GM21381 (cell line): Measurements from ENCODE around the gene ASGR2.
"Not testable (repeated sequence)": the region's sequence is repeated elsewhere in the genome, so short reads cannot be mapped to it uniquely, and the experiment has no call there.

Experiments used
- ATAC-seq: cut with Tn5 transposase; IDR thresholded peaks from one replicate; pipeline ENCODE4 v1.9.1; 2021; ENCODE audit warnings: mild to moderate bottlenecking, moderate library complexity; ENCODE audit not compliant: unreplicated experiment

ASGR2 gene

DNA sequence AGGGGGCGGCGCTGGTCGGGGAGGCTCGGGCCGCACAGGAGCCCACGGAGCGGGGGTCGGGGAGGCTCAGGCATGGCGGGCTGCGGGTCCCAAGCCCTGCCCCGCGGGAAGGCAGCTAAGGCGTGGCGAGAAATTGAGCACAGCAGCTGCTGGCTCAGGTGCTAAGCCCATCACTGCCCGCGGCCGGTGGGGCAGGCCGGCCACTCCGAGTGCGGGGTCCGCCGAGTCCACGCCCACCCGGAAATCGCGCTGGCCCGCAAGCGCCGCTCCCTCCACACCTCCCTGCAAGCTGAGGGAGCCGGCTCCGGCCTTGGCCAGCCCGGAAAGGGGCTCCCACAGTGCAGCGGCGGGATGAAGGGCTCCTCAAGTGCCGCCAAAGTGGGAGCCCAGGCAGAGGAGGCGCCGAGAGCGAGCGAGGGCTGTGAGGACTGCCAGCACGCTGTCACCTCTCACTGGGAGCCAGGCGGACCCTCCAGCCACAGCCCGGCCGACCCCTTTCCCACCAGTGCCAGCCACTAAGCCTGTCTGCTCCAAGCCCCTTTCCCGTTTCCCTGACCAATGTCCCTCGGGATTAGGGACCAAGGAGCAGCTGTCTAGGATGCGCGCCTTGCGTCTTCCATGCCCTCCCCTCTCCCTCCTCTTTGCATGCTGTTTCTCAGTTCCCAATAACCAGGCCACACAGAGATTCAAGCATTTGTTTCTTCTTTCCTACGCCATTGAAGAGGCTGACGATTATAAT, 13.8 kb downstream of the ASGR2 start:
- ATAC-seq = not testable (repeated sequence)

DNA sequence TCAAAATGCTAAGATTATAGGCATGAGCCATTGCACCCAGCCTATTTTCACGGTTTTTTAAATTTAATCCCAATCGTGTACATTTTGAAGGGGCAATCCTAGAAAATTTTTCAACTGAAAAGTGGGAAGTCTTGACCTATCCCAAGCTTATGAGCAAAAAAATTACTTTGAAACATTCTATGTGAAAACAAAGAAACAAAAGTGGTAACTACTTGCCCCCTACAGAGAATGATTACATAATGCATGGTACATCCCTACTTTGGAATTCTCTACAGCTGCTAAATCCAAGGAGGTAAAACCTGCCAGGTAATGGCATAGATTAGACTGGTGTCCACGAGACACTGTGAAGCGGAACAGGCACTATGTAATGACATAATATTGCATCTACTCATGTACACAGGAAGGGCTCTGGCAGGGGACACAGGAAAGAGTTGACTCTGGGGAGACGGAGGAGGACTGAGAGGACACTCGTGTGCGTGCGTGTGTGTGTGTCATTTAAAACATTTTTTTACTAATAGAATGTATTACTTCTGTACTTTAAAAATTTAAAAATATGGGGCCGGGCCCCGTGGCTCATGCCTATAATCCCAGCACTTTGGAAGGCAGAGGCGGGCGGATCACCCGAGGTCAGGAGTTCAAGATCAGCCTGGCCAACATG, 15.7 kb downstream of the ASGR2 start:
- no peak for ATAC-seq

DNA sequence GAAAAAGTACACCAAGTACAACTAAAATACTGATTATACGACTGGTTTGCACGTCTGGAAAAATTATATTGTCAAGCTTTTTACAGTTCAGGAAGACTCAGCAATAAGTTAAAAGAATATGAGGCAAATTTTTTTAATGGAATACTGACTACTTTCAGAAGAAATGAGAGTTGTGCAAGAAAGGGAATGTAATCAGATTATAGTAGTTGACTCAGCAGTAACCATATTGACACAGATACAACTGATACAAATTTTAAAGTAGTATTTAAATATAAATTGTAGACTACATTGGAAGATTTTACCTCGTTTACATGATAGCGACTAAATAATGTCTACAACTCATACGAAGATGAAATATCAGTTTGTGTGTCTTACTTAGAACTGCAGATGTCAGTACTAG, 16.7 kb downstream of the ASGR2 start:
- ATAC-seq = no peak

DNA sequence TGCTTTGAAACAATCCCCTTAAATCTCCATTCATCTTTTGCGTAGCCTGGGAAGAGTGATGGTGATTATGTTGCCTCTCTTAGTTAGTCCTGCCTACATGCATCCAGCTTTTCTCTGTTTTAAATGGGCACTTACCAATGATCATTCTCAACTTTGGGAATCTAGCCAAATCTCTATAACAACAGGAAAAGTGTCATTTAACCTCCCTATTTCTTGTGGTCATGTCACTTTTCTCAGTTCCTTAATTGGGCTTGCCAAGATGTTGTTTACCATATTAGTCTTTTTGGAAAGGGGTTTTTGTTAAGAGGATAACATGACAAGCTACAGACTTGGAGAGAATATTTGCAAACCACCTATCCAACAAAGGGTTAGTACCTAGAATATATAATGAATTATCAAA, 19.0 kb downstream of the ASGR2 start:
- ATAC-seq = no peak

DNA sequence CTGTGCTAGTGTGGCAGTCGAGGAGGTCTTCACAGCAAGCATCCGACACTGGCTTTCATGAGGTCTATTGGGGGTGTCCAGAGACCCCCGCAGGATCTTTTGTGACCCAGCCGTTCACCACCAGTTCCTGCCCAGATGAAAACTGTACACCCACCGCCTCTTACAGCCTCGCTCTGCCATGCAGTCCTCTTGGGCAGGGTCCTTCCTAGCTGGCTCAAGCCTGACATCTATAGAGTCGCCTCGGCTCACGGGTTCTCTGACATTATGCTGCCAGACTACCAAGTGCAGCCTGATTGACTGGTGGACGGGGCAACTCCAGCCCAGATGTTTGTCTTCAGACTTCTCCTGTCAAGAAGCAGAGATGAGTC, 20.0 kb downstream of the ASGR2 start:
- no peak for ATAC-seq

DNA sequence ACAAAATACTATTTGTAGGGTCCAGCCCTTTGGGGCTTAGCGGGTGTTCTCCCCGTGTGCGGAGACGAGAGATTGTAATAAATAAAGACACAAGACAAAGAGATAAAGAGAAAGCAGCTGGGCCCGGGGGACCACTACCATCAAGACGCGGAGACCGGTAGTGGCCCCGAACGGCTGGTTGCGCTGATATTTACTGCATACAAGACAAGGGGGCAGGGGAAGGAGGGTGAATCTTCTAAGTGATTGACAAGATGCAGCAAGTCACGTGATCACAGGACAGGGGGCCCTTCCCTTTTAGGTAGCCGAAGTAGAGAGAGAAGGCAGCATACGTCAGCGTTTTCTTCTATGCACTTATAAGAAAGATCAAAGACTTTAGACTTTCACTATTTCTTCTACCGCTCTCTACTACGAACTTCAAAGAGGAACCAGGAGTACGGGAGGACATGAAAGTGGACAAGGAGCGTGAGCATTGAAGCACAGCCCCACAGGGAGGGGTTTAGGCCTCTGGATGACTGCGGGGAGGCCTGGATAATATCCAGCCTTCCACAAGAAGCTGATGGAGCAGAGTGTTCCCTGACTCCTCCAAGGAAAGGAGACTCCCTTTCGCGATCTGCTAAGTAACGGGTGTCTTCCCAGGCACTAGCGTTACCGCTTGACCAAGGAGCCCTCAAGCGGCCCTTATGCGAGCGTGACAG, 23.2 kb downstream of the ASGR2 start:
- ATAC-seq = not testable (repeated sequence)

DNA sequence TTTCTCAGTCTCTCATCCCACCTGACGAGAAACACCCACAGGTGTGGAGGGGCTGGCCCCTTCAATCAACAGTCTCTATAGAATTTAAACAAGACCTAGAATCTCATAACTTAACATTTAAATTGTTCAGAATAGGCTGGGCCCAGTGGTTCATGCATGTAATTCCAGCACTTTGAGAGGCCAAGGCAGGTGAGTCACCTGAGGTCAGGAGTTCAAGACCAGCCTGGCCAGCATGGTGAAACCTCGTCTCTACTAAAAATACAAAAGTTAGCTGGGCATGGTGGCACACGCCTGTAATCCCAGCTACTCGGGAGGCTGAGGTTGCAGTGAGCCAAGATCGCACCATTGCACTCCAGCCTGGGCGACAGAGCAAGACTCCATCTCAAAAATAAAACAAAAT, 25.1 kb downstream of the ASGR2 start:
- not testable (repeated sequence) for ATAC-seq

DNA sequence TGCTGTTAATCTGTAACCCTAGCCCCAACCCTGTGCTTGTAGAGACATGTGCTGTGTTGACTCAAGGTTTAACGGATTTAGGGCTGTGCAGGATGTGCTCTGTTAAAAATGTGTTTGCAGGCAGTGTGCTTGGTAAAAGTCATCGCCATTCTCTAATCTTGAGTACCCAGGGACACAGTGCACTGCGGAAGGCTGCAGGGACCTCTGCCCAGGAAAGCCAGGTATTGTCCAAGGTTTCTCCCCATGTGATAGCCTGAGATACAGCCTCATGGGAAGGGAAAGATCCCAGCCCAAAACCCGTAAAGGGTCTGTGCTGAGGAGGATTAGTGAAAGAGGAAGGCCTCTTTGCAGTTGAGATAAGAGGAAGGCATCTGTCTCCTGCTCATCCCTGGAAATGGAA, 26.2 kb downstream of the ASGR2 start:
- not testable (repeated sequence) for ATAC-seq

DNA sequence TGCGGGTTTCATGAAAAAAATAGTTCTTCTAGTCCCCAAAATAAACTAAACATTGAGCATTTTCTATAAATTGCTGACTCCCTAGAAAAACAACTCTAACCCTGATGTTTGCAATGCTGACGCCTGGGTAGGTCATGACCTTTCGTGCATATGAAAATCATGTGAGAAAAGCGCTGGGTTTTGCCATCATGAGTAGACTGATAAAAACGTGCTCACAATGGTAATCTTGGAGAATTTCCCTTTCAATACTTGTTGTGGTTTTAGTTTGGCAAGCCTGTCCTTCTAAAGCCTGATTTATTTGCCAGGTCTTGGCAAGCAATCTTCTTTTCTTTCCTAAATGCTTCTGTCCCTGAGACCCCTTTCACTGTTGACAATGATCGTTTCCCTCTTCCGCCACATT, 30.5 kb downstream of the ASGR2 start:
- ATAC-seq = no peak

DNA sequence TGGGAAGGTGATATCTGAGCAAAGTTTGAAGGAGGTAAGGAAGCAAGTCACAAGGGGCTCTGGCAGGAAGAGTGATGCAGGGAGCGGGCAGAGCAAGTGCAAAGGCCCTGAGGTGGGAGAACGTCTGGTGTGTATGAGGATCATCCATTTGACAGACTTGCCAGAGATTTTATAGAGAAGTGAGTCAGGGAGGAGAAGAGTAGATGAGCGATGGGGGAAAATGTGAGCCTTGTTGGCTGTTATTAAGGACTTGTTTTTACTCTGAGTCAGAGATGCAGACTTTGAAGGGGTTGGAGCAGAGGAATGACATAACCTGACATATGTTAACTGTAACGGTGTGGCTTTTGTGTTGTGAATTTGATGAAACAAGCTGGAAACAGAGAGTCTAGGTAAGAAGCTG, 31.0 kb downstream of the ASGR2 start:
- no peak for ATAC-seq

DNA sequence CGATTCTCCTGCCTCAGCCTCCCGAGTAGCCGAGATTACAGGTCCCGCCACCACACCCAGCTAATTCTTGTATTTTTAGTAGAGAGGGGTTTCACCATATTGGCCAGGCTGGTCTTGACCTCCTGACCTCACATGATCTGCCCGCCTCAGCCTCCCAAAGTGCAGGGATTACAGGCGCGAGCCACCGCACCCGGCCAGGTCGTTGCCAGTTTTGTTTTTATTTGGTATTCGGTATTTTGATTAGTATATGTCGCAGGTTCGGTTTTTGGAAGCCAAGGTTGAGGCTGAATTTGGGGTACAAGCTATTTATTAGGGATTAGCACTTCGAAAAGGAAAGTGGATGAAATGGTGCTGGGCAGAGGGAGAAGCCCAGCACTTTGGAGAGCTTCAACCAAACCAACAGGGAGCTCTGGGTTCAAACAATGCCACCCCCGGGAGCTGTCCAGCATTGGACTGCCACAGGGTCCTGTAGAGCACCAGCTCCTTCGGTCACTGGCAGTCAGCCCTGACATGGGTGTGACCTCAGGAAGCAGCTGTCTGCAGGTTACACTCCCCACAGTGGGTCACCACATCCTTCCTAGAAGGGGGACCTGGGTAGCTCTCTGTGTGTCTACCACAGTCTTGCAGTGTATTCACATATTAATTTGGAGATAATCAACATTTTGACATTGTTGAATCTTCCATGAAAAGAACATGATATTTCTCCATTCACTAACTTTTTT, 33.1 kb downstream of the ASGR2 start:
- no peak for ATAC-seq

DNA sequence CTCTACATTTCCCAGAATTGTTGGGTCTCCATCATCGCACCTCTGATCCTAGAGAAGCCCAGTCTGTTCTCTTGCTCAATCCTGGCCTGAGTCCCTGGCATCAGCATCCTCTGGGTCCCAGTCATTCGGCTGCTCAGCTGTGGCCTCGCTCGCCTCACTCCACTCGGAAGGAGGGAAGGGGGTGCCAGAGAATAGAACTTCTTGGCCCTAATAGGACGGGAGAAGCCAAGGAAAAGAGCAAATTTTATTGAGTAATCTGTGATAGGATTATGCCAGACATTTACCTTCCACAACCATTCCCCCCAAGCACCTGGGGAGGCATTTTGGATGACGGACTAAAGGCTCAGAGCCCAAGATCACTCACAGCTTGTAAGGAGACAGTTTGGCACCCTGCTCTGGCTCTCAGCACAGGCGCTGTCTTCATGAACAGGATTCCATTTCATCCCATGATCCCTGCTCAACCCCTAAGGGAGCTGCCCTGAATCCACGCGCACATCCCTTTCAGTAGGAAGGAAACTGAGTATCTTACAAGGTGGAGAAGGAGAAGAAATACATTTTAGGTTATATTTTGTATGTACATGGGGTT, 34.1 kb downstream of the ASGR2 start:
- no peak for ATAC-seq

DNA sequence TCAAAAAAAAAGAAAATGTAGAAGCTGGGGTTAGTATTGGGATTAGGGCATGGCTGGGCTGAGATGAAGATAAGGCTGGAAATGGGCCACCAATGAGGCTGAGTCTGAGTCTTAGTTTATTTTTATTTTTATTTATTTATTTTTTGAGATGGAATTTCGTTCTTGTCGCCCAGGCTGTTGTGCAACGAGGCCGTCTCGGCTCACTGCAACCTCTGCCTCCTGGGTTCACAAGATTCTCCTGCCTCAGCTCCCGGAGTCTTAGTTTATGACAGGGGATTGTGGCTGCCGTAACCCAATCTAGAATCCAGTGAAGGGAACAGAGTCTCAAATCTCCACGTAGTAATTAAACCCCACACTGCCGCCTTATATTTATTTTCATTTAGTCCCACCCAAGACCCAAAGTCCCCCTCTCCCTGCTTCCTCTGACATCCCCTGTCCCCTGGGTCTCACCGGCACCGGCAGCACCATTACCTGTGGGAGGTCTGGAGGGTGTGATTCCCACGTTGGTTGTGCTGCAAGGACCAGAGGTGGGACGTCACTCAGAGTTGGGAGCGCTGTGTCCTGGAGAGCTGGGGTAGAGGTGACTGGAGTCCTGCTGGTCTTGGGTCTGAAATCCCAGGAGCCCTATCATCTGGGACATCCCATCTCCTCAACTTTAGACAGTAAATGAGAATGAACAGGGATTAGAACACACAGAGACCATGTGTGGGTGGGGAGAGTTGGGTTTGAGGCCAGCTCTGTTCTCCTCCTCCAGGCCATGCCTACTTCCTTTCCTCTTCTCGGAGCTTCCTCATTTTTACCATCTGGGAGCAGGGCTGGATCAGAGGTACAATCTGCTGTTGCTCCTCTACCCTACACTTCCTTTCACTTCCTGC, 34.8 kb downstream of the ASGR2 start, which contains the start of gene CLEC10A:
CLEC10A (minus strand) TSS at position 671 of the 875 bp plus-strand sequence. CDS start 1,439 bp downstream, outside the sequence.
- ATAC-seq = no peak

DNA sequence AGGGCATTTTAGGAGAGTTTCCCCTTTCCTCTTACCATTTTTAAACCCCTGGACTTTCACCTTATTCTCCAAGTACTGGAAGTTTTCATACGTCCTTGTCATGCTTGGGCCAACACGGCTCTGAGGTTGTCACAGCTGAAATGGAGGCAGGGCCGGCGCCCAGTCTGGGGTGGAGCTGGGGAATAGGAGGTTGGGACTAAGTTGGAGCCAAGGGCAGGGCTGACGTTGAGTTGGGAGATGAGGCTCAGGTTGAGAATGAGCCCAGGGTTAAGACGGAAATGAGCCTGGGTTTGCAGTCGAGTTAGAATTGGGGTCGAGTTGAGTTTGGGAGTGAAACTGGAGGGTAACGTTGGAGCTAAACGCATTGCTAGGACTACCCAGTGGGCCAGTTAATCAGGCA, 35.9 kb downstream of the ASGR2 start:
- no peak for ATAC-seq

DNA sequence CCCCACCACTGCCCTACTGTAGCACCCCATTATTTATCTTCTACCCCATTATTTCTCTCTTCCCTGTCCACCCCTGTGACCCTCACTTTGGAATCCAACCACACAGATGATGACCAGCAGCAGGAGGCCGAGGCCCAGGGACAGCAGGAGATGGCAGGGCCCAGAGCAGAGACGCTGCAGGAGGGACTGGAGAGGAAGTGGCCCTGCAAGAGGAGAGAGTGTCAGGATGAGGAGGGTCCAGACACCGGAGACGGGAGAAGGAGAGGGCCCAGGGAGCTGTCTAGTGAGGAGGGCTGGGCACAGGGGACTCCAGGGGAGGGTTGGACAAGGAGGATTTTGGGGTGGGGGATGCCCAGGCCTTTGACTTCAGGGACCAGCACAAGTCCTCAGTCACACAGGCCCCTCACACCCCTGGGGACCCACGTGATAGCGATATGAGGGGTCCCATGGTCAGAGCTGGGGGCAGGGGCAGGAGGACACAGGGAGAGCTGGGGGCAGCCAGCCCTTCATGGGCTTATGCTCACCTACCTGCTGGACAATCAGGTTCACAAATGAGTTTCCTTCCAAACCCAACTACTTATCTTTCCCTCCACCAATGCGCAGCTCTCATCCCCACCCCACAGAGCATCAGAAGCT, 36.6 kb downstream of the ASGR2 start:
- ATAC-seq = no peak

DNA sequence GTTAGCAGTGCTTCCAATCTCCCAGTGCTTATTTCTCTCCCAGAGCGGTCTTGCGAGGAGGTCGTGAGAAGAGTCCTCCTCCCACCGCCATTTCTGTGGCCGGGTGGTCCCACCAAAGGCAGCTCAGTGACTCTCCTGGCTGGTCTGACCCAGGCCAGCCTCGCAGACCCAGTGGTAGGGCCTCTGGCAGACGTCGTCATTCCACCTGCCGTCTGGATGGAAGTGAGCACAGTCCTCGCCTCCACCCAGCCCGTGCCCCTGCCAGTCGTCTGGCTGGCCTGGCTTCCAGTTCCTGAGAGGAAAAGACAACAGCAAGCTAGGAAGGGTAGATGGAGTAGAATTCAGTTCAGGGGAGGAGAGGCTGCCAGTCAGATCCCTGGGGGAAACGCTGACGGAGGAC, 39.7 kb downstream of the ASGR2 start:
- no peak for ATAC-seq

DNA sequence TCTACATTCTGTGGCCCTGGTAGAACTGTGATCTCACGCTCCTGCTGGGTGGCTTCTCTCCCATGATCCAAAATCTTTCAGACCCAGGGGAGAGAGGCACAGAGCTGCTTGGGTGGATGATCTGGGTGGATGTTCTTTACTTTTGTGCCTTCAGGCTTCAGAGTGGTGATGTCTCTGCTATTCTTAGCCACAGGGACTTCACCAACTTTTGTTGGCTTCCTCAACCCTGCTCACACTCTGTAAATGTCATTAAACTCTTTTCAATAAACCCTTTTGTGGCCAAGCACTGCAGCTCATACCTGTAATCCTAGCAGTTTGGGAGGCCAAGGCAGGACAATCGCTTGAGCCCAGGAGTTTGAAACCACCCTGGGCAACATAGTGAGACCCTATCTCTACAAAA, 42.2 kb downstream of the ASGR2 start:
- ATAC-seq = no peak

DNA sequence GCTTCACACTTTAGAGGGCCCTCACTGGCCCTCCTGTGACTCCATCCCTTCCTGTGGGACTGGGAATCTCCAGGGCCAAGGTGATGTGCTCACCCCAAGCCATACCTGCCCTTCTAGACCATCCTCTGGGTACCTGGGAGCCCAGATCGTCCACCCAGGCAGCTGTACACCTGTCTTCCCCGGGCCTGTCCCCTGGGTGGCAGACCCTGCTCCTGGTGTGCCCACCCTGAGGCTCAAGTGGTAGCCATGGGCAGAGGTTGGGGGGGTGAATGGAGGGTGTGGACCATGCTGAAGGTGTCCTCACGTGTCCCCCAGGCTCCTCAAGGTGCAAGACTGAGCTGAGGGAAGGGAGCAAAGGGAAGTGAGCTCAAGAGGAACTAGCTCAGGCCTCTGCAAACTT, 43.9 kb downstream of the ASGR2 start:
- no peak for ATAC-seq

DNA sequence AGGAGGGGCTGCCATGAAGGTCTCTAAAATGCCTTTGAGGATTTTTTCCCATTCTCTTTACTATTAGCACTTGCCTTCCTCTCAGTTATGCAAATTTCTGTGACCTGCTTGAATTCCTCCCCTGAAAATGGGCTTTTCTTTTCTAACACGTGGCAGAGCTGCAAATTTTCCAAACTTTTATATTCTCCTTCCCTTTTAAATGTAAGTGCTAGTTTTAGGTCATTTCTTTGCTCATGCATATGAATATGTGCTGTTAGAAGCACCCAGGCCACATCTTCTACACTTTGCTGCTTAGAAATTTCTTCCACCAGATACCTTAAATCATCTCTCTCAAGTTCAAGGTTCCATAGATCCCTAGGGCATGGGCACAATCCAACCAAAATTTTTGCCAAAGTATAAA, 46.4 kb downstream of the ASGR2 start:
- no peak for ATAC-seq

DNA sequence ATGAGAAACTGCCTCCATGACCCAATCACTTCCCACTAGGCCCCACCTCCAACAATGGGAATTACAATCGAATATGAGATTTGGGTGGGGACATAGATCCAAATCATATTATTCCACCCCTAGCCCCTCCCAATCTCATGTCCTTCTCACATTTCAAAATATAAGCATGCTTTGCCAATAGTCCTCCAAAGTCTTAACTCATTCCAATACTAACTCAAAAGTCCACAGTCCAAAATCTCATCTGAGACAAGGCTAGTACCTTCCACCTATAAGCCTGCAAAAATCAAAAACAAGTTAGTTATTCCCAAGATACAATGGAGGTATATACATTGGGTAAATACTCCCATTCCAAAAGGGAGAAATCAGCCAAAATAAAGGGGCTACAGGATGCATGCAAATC, 47.4 kb downstream of the ASGR2 start:
- no peak for ATAC-seq
